Activated CD4-positive, alpha-beta T cell treated with anti-CD3 and anti-CD28 coated beads for 48 hours (primary cell): ENCODE data around the gene ADGRL3.

ENCODE experiments used
- DNase-seq: peaks from one replicate; pipeline ENCODE4 v3.0.0-alpha.2; 2020

The ADGRL3 gene

DNA sequence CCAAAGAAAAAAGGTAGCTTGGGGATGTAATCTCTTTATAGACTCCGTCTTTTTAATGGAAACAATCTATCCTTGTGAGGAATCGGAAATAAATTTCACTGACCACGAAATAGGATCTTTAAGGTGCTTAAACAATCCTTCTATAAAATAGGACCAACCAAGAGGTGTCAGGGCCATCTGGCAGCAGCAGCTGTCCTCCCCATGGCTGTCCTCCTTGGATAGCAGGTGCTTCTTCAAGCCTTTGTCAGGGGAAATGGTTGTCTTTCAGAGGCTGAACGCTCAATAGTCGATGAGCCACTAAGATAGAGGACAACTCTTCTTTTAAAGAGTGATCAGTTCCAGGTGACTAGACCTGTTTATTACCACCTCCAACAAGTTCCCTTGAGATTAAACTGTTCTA, 231.0 kb downstream of the ADGRL3 start:
- no peak for DNase-seq

DNA sequence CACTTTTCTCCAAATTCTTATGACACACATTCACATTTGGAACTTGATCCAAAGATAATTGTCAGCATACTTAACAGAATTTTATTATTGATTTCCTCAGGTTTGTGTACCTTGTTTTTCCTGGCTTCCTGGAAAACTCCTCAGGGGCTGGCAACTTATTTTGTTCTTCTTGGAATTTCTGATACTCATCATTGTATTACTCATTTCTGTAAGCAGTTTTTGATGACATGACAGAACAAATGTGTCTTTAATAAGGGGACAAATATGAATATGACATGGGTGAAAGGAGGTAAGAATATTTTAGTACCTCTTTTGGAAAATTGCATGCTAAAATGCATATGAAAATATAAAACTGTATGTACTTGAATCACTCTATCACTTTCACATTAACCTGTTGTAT, 237.8 kb downstream of the ADGRL3 start:
- DNase-seq = no peak

DNA sequence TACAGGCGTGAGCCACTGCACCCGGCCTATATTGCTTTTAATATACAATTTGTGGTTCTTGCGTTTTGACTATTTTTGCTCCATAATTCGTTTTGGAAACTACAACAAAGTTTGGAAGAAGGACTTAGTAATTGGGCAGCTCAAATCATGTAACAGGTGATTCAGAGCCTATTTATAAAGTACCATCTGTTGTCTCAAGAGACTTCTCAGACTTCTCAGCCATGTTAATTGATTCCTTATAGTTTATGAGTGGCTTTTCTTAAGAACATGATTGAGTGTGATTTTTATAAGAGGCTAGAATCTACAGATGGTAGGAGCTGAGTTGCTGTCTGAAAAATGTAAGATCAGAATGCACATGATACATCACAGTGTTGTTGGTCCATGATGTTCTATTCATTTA, 240.2 kb downstream of the ADGRL3 start:
- no peak for DNase-seq

- DNase-seq = no peak
Measured at GRCh38 chr4:61442936-61443335, 242.8 kb downstream of the ADGRL3 start.

DNA sequence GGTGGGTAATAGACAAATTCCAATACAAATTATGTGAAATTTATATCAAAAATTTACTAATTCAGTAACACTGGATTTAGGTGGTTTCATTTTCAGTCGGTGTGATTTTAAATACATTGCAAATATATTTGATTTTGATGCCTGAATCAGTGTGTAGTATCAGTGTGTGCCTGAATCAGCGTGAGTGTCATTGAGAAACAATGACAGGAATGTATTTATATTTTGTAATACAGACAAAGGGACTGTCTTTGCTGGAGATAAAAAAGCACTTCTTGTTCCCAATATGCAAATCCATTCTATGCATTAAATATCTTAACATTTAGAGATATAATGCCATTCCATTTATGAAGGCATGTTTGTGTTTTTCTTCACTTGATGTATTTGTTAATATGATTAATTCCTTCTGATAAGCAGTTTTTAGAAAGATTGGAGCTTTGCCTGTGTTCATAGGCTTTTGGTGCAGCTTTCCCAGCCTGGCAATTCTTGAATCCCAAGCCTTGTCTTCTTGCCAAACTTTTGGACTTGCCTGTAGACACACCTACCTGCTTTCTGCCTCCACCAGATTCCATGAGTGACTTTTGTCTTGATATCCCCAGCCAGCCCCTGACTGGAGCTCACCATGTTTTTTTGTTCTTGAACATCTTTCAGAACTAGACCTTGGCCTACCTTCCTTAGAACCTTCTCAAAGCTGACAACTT, 243.8 kb downstream of the ADGRL3 start:
- DNase-seq = no peak

- no peak for DNase-seq
Measured at GRCh38 chr4:61445374-61446063, 245.4 kb downstream of the ADGRL3 start.

GRCh38 chr4:61446941-61447340, 246.8 kb downstream of the ADGRL3 start:
- DNase-seq = no peak

DNA sequence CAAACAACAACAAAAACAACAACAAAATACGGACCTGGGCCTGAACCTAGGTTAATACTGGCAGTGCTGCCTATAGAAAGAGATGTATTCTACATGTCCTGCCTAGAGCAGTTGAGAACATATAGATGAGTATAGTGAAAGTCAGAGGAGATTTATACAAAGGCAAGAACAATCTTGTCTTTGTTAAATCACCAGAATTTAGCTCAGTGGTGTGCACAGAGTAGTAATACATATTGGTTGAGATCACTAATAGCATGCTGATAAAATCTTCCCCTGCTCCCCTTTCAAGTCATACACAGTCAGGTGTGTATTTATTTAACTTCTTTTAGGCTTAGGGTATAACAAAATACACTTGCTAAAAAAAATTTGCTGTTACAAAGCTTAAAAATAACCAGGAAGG, 247.8 kb downstream of the ADGRL3 start:
- no peak for DNase-seq

DNA sequence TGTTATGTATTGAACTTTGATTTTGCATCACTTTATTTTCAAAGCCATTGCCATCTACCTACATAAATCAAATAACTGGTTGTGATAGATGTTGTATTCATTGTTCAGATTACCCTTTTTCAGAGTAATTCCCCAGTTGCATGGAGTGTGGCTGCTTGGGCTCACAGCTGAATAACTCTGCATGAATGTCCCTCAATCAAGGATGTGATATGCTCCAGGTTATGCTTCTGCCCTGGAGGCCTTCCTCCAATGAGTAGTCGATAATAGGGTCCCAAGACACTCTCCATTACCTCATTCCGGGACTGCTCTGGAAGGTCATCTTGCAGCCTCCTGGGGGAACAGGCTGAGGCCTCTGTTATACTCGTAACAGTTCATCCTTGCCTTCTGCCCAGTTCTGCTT, 251.8 kb downstream of the ADGRL3 start:
- DNase-seq = no peak

DNA sequence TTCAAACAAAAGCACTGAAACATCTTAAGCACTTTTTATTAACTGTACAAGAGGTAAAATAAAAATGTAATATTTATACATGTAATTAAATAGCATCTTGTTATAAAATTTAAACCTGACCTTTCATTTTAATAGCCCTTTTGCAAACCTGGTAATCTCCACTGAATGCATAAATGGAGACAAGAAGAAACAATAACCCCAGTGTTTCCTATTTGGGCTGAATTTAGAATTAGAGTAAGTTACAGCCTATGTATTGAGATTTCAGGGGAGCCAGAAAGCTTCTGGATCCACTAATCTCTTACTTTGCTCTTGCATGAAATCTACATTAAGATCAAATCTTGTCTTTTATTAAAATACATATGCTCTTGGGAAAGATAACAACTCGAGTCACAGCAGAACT, 261.8 kb downstream of the ADGRL3 start:
- no peak for DNase-seq

- no peak for DNase-seq
Measured at GRCh38 chr4:61462451-61463326, 262.6 kb downstream of the ADGRL3 start.

- DNase-seq = no peak
Measured at GRCh38 chr4:61468024-61468720, 268.0 kb downstream of the ADGRL3 start.

- no peak for DNase-seq
Measured at GRCh38 chr4:61473306-61473705, 273.2 kb downstream of the ADGRL3 start.

GRCh38 chr4:61478340-61478739, 278.2 kb downstream of the ADGRL3 start:
- no peak for DNase-seq

DNA sequence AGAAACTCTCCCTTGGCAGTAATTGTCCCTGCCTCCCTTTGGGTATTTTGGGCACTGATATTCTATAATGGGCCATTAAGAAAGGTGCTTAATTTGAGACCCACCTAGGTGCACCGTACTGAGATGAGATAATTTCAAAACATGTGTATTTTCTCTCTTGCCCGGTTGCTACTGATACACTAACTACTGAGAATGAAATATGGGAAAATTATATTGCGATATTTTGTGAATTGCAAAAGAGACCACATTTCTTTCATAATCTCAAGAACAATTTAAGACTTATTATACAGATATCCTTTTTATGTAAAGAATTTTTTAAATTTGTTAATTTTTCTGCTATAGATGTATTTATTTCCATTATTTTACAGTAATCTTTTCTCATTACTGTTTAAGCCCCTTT, 284.9 kb downstream of the ADGRL3 start:
- DNase-seq = no peak

GRCh38 chr4:61489927-61490326, 289.8 kb downstream of the ADGRL3 start:
- no peak for DNase-seq

DNA sequence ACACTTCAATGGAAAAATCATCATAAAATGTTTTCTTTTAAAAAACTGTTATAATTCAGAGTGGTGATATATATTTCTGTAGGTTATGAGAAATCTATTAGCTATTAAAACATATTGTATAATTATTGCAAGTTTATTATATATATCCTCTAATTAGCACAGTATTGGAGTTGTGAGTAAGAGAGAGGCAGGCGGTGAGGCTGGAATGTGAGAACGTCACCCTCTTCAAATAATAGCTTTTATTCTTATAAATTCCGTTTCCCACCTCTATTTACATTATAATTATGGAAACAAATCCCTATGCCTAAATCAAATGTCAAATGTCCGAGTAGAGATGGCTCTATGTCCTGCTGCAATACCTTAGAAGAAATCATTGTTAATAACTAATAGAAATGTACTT, 292.9 kb downstream of the ADGRL3 start:
- no peak for DNase-seq

DNA sequence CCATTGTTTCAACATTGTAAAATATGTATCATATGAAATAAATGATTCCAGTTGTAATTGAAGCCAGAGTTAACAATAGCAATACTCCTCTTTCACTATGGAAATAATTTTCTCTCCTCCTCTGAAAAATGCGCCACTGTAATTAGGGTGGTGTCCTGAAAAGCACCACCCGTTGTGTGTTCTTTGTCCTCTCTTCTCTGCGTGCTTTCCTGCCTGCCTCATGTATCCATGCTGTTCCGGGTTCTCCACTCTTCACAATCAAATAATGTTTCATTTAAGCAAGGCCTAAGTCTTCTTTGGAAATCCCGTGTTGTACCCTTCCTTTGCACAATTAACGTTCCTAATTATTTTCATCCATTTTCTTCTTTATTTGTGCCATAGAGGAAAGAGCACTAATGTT, 293.3 kb downstream of the ADGRL3 start:
- no peak for DNase-seq

- no peak for DNase-seq
Measured at GRCh38 chr4:61500883-61501282, 300.8 kb downstream of the ADGRL3 start.

GRCh38 chr4:61501812-61502211, 301.7 kb downstream of the ADGRL3 start:
- no peak for DNase-seq

DNA sequence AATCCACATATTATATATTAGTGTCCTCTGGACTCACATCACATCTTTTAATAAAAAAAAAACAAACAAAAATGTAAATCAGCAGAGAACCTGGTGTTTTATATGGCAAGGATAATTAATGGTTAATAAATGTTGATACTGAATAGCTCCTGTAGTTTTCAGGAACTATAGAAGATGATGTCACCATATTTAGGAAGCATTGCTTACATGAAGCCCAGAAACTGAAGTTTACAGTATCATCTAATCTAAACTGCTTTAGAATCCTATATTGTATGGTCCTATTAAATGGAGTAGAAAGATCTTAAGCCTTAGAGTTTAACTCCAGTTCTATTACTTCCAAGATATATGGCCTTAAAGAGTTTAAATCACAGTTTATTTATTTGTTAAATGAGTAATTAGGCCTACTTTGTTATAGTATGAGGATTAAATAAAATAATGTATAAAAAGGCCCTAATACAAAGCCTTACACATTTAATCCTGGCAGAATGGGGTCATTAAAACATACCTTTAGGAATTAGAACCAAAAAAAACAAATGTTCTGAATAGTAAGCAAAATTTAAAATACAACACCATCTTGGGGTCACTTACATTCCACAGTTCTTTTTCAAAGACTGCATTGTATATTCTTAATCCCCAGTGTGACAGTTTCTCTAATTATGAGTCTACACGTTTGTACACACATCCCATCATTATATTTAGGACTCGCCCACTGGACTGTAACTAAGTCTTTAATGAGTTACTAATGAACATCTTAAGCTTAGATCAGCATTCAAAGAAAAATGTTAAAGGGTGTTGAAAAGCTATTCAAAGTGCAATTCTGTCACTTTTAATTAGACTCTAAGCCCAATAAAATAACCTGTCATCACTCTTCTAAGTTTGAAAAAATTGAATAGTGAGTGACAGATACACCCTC, 305.9 kb downstream of the ADGRL3 start:
- no peak for DNase-seq

DNA sequence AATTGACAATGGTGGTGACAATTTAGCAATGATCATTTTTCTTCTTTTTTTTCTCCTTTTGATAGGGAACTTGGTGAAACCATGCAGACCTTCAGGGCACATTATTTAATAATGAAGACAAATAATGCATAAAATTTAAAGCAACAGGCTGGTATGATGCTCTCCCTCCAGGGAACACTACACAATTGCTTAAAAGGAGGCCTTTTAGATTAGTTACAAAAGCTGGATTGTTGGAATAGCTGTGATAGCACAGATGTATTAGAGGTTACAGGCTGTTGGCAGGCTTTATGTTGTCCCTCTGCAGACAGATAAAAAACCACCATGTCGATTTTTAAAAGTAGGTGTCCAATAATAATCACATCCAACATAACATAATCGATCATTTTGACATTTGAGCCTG, 307.0 kb downstream of the ADGRL3 start:
- no peak for DNase-seq
